GM18519 (cell line): ENCODE data around the gene ATP2A1.
"Not testable (repeated sequence)": the region's sequence is repeated elsewhere in the genome, so short reads cannot be mapped to it uniquely, and the experiment has no call there.

Experiments
- ATAC-seq: cut with Tn5 transposase; IDR thresholded peaks from one replicate; pipeline ENCODE4 v1.9.1; 2021; ENCODE audit warnings: mild to moderate bottlenecking, moderate library complexity; ENCODE audit not compliant: unreplicated experiment, low FRiP score

ATP2A1 gene

GRCh38 chr16:28858421-28858820 lies 19.9 kb upstream of the ATP2A1 start:
- ATAC-seq: no peak

DNA sequence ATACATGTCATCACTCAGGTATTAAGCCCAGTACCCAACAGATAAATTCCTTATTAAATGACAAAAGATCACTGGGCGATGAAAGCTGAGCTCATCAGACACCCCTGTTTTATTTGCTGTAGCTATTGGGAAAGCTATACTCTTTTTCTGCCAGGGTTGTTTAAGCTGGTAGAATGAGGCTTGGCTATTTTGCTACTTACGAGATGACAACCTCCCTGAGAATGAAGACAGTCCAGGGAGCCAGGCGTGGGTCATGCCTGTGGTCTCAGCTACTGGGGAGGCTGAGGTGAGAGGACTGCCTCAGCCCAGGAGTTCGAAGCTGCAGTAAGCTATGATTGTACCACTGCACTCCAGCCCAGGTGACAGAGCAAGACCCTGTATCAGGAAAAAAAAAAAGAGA lies 19.0 kb upstream of the ATP2A1 start:
- ATAC-seq: no peak

DNA sequence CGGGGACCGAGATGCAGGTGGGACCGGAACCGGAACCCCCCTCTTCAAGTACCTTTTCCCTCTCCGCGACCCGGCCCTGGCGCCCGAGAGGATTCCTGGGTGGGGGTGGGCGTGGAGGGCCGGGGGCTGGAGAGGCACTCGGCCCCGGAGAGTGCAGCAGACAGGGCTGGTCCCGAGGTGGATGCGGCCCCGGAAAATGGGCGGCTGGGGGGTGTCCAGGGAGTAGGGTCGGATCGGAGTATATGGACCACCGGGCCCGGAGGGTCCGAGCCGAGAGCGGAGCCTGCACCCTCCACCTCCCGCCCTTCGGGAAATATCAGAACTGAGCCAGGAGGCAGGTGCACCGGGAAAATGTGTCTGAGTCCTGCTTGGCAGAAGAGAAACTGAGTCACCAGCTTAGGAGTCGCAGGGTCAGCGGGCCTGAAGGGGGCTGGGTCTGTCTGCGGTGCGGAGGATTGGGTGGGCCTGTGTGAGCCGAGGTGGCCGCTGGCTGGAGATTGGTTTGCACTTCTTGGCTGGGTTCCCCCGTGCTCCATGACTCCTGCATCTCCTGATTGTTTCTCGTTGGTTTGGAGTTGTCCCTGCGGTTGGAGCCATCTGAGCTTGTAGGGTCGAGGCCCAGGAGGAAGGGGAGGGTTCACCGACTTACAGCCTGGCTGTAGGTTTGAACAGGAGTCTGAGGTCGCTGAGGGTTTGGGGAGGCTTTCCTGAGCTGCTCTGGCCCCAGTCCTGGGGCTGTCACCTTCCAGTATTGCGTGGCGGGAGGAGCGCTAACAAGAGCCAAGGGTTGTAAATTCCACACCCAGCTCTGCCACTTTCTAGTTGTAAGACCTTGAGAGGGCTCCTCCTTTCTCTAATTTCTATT lies 14.1 kb upstream of the ATP2A1 start:
- ATAC-seq: peak; percentile 4

GRCh38 chr16:28865001-28865688 lies 13.1 kb upstream of the ATP2A1 start:
- no peak for ATAC-seq

GRCh38 chr16:28865722-28866453 lies 12.4 kb upstream of the ATP2A1 start:
- ATAC-seq: no peak

- ATAC-seq: no peak
Observed at GRCh38 chr16:28866454-28866804, 11.9 kb upstream of the ATP2A1 start.

DNA sequence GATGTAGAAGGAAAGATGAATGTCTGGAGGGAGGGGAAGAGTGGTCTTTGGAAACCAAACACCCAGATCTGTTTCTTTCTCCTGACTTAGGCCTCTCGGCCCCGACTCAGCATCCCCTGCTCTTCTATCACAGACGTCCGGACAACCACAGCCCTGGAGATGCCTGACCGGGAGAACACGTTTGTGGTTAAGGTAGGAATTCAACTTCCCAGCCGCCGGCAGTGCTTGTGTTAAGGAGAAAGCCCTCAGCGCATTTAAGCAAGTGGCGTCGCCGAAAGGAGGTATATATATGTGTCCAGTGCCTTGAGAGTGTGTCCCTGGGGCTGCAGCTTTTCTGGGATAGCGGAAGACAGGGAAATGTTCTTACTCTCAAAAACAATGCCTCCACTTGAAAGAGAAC lies 11.0 kb upstream of the ATP2A1 start:
- ATAC-seq: no peak

DNA sequence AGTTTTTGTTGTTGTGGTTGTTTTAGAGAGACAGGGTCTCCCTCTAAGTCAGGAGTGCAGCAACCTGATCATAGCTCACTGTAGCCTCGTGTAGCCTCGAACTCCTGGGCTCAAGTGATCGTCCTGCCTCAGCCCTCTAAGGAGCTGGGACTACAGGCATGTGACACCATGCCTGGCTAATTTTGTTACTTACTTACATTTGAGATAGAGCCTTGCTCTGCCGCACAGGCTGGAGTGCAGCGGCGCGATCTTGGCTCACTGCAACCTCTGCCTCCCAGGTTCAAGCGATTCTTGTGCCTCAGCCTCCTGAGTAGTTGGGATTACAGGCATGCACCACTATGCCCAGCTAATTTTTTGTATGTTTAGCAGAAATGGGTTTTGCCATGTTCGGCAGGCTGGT lies 10.6 kb upstream of the ATP2A1 start:
- ATAC-seq: not testable (repeated sequence)

DNA sequence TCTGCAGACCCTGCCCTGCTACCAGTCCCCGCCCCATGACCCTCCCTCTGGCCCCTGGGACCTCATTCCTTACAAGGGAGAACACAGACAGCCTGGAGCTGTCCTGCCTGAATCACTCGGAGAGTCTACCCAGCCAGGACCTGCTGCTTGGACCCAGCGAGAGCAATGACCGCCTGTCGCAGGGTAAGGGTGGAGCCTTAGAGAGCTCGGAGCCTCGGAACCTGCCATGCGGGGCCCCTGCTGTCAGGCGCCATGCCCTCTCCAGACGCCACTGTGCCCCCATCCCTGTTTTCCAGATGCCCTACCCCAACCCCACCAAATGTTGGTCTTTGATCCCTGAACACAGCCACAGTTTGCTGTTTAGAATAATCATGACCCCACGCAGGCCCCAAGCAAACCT lies 9.1 kb upstream of the ATP2A1 start:
- ATAC-seq: no peak

- ATAC-seq: no peak
Observed at GRCh38 chr16:28872952-28873351, 5.3 kb upstream of the ATP2A1 start.

- ATAC-seq: no peak
Observed at GRCh38 chr16:28873543-28874201, 4.6 kb upstream of the ATP2A1 start.

DNA sequence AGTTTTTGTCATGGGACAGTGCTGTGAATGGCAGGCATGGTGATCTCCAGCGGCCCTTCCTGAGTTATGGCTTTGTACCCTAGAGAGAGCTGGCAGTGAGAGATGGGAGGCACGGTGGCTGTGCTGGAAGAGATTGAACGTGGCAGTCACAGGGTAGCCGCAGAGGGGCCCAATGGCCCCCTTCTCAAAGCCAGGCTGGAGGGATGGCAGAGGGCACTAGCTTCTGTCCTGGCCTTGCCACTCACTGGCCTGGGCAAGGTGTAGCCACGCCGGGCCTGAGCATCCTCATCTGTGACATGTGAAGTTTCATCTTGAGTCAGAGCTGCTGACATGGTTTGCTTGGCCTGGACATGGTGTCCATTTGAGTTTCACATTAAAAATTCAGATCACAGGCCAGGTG lies 3.9 kb upstream of the ATP2A1 start:
- no peak for ATAC-seq

- no peak for ATAC-seq
Observed at GRCh38 chr16:28875134-28876018, 2.9 kb upstream of the ATP2A1 start.

GRCh38 chr16:28876019-28876659 lies 2.1 kb upstream of the ATP2A1 start:
- ATAC-seq: no peak

- no peak for ATAC-seq
Observed at GRCh38 chr16:28876973-28877654, 1.2 kb upstream of the ATP2A1 start.

DNA sequence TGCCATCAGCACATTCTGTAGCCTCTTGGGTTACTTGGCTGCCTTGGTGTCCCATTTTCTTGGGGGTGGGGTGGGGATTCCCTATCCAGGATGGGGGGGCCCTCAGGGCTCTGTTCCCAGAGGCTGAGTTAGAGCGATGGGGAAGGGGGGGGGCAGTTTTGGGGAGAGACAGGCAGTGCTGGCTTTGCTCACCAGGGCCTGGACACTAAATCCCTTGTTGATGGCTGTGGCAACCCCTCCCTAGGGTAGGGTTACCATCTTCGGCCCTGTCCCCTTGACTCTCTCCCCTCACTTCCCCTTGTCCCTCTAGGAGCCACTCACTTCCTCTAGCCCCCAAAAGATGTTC lies 660 bp upstream of the ATP2A1 start:
- no peak for ATAC-seq

- ATAC-seq: no peak
Observed at GRCh38 chr16:28879261-28879840, 1.1 kb downstream of the ATP2A1 start.

DNA sequence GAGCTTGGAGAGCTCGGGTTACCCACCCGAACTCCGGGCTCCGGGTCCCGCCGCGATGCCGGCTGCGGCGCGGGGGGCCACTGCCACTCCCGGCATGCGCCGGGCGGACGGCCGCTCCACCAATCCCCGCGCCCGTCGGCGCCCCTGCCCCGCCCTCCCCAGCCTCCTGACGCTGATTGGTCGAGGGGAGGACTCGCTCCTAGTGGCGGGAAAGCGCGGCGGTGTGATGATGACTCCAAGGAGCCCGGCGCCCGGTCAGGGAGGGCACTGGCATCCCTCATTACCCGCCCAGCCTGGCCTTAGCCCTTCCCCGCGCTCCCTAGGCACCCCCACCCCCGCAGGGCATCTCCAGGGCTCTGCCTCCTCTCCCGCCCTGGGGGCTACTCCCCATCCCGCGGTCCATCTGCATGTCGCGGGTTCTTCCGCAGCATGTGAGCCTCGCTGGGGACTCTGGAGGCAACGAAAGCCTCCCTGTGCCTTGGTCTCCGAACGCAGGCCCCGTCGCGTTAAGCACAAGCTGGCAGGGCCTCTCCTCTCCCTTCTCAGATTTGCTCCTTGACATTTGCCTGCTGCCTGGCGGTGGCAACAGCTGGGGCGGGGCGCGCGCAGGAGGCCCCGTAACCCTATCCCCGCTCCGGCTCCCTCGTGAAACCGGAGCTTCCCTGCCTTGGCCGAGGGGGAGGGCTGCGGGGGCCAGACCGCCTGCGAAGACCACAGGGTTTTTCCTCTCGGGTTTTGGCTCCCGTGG lies 1.7 kb downstream of the ATP2A1 start:
- no peak for ATAC-seq
